ENCODE measurements around the gene TNFAIP2.

DNA sequence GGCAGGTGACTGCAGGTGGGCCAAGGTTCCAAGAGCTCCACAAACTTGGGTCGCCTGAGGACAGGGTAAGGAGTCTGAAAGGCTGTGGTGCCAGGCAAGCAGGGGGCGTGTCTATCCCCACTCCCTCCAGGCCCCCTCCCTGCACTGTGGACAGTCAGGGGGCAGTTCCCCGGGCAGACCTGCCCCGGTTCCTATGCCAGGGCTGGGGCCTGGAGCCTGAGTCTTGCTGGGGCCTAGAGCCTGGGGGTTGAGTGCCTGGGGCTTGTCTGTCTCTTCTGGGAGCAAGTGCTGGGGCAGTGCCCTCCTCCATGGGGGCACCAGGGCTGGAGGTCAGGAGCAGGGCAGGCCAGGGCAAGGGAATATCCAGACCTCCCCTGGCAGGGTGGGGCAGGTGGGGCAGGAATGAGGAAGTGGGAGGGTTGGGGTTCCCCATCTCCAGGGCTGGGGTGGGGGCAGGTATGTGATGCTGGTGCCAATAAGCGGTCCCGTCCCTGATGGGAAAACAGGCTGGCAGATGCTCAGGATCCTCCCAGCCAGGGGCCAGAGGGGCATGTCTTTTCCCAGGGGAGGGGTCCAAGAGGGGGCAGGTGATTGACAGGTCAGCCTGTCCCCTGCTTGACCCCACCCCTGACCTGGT lies 11.9 kb upstream of the TNFAIP2 start:
- TF ChIP-seq CTCF (conservative IDR thresholded peaks at IDR 0.05 in 1 of 2, IDR thresholded peaks at IDR 0.05 in 1 of 2; ENCODE audit: extremely low read depth in 1 of 2, insufficient read depth in 1 of 2, low read depth in 1 of 2, low read length in 2 of 2): no peak
- TF ChIP-seq EZH2 (IDR thresholded peaks at IDR 0.05; ENCODE audit: borderline replicate concordance, low read length): no peak
